HG03095 (cell line): ENCODE results near the gene GDPD4.

Source experiments
- ATAC-seq: cut with Tn5 transposase; IDR thresholded peaks from one replicate; pipeline ENCODE4 v1.9.1; 2021; ENCODE audit warnings: moderate library complexity; ENCODE audit not compliant: unreplicated experiment

Gene GDPD4, protein sequence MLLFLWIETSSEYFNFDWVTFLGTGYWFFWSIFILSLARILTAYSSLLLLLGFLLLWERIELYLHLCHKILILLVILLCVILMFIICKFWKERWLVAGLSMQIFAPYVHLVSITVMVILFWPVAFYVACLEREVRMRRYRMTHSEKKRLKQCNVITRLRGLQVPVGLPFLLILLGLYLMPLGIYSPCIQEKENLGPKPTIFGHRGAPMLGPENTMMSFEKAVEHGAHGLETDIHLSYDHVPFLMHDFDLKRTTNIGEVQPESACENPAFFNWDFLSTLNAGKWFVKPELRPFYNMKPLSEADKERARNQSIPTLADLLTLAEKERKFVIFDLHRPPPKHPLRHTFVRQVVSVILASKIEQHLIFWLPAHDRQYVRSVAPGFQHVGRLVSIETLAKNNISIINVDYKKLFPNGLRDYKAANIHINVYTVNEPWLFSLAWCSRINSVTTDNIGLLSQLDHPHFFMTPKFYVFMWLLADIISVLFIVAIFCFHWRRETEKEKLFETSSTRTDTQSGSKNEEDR

DNA sequence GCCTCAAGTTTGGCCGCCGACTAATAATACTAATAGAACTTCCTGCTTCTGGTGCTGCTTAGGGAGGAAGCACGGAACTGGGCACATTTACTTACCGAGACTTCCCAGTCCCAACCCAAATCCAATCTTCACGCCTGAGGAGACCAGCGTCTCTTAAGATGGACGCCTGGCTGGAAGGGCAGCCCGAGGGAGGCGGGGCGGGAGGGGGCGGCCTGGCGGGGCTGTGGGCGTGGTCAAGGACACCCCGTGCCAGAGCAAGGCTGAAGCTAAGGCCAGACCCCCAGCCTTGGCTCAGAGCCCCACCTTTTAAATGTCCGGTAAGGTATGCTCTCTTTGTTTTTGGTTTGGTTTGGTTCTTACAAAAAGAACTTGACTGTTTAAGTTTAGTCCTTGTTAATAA is at the start of gene GDPD4:
TSS of gene GDPD4 (minus strand) at position 177 of the 400 bp plus-strand sequence. CDS start 16,549 bp downstream, outside the sequence.
- ATAC-seq, result no peak

- ATAC-seq, result no peak
Measured at GRCh38 chr11:77347948-77348347, 46.5 kb upstream of the GDPD4 start.

GRCh38 chr11:77346906-77347603 is 45.6 kb upstream of the GDPD4 start:
- ATAC-seq, result no peak

DNA sequence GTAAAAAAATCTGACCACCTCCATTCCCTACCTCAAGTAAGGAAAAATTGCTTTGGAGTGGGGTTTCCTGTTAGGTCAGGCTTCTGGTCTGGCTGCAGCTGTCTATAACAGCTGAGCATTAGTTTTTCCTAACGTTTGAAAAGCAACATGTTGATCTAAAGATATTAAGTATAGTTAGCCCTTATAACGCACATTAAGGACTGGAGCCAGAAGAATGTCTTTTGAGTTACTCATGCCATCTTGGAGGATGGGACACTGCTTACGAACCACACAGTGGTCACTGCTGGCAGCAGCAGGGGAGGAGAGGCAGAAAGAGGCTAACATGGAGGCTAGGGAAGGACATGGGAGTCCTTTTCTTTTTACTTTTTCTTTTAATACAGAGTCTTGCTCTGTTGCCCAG is 44.1 kb upstream of the GDPD4 start:
- ATAC-seq, result no peak

DNA sequence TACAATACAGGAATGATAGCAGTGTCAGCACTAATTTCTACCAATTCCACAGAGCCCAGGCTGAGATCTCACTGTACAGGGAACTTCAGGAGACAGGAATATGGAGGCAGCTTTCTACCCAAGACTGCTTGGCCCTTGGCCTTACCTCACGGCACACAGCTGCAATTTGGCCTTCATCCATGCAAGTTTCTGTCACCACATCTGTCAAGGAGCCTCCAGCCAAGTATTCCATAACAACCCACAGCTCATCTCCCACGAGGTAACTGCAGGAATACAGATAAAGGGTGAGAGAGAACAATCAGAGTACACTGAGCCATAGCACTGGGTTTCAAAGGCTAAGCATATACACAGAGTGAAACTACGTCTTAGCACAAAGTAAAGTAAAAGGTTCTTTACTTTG is 39.0 kb upstream of the GDPD4 start:
- ATAC-seq, result no peak

- ATAC-seq, result no peak
Measured at GRCh38 chr11:77332259-77332658, 30.8 kb upstream of the GDPD4 start.

GRCh38 chr11:77325159-77325558 is 23.7 kb upstream of the GDPD4 start:
- no peak for ATAC-seq

- no peak for ATAC-seq
Measured at GRCh38 chr11:77324508-77324907, 23.0 kb upstream of the GDPD4 start.

DNA sequence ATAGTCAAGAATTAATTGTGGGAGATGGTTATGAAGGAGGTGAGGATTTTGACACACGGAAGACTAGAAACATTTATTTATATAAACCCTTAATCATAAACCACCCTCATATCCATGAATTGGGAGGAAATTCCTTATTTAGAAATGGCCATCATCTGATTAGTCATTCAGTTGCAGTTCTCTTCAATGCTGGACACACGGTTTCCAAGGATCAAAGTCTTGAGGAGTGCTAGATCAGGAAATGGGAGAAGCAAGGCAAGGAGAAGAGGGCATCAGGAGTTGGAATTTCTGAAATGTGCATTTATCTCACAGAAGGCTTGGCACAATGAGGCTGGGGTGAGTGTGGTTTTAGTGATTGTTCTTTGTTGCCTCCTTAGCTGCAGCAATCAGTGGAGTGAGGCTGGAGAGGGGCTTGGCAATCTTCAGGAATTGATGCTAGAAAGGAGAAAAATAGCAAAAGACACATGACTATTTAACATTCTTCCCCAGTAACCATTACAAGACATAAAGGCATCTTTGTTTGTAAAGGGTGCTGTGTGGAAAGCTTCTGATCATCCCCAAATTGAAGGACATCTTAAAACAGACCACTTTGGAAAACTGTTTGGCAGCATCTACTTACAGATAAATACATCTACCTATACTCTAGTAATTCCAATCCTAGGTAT is 21.6 kb upstream of the GDPD4 start:
- ATAC-seq, result no peak

- ATAC-seq, result no peak
Measured at GRCh38 chr11:77322506-77322905, 21.0 kb upstream of the GDPD4 start.

DNA sequence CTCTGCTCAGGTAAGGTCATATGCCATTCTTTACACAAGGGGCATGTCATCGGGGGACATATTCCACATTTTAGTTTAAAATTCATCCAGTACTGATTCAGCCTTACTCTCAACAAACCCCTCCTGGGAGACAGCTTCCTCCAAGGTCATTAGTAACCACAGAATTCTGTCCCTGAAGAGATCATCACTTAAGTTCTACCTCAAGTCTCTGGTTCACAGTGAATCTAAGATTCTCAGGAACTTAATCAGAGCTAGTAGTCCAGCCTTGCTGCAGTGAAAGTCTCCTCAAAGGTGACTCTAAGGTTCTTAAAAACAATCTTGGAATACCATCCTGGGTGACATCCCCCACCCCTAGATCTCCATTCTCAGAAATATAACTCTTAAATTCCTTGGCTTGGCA is 18.9 kb upstream of the GDPD4 start:
- ATAC-seq, result no peak

DNA sequence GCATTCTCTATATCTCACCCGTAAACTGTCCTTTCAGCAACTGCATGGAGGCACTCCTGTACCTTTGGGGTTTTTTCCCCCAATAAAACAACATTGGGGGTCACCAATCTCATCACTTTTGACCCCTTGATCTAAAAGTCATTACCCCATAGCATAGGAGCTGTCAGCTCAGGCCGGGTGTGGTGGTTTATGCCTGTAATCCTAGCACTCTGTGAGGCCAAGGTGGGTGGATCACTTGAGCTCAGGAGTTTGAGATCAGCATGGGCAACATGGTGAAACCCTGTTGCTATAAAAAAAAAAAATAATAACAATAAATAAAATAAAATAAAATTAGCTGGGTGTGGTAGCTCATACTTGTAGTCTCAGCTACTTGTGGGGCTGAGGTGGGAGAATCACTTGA is 17.1 kb upstream of the GDPD4 start:
- ATAC-seq, result no peak

DNA sequence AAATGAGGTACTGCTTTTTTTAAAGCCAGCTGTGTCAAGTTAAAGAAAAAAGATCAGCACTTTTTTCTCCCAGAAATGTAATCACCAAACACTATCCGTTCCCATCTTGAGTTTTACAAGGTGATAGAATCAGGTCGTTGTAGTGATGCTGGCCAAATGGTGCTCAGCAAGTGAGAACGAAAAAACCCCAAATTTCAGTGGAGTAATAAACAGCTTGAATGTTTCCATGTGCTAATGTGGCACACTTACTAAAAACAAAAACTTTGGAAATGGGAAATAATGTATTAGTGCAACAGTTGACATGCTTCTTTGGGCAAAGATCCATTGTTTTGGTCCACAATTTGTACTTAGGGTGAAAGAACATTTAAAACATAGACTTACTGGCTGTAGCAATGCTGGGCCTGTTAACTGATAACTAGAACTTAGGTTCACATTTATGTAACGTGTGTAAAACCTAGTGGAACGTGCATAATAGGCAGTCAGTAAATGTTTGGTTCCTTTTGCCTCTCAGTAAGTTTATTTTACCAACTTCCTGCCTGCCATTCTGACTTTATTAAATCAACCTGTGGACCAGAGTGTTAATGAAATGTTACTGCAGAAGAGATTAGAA is 15.4 kb upstream of the GDPD4 start:
- no peak for ATAC-seq

- no peak for ATAC-seq
Measured at GRCh38 chr11:77312107-77312506, 10.6 kb upstream of the GDPD4 start.

DNA sequence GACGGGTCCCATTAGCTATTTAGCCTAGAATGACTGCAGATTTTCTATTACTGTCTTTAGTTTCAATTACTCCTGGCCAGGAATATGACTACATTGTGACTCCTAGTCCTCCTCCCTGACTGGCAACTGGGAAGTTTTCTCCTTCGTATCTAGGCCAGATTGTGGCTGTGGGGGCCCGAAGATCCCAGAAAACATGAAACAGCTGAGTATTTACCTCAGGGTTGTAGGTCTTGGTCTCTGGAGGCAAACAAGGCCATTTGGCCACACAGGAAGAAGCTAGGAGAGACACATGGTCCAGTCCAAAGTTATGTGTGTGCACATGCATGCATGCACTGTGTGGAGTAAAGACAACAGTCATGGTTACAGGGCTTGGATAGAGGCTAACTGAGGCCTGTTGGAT is 10.2 kb upstream of the GDPD4 start:
- ATAC-seq, result no peak

DNA sequence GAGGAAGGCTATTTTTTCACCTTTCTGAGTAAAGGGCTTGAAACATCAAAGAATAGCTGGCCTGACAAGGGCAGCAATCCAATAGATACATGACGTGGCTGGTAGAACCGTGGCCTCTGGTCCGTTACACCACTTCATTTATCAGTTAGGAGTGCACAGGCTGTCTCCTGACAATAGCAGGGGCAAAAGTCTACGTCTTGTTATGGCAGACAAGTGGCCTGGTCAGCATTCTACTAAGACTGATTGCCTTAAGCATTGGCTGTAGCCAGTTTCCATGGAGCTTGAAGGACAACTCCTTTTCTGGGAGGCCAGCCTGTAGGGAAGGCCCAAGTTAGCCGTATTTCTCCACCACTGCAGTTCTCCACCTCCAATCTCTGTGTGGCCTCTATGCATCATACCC is 9.2 kb upstream of the GDPD4 start:
- no peak for ATAC-seq

DNA sequence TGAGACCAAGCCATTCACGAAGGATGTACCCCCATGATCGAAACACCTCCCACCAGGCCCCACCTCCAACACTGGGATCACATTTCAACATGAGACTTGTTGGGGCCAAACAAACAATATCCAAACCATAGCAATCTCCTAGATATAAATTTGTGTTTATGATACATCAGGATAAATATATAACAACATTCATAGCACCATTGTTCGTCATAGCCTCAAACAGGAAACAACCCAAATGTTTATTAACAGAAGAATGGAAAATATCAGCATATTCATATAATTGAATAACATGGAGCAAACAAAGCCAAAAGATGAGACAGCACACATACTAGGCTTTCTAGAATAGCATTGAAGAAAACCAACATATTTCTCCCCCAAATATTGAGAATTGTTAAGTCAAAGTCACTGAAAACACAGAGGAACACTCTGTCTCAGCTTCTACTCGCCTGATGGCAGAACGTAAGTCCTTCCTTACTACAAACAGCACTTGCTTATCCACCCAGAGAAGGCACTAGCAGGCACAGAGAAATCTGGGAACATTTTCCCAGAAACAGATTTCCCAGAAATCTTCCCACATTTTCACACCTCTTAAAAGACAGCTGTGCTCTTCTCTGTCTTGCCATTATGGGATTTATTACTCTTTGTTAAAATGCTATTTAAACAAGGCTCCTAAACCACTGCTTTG is 8.1 kb upstream of the GDPD4 start:
- no peak for ATAC-seq

- no peak for ATAC-seq
Measured at GRCh38 chr11:77308838-77309237, 7.4 kb upstream of the GDPD4 start.

DNA sequence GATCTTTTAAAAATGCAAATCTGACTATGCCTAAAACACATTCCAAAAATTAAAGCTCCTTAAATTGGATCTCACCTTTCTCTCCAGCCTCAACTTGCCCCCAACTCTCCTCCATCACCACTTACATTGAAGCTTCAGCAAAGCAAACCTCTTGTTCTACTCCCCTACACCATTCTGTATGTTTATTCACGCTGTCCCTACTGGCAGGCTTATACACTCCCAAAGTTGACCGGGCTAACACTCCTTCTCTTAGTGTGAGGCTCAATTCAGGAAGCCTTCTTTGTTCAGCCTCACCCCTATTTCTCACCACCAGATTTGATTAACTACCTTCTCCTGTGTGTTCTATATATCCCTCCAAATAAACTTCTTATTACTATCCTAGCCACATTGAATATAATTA is 1.8 kb upstream of the GDPD4 start:
- ATAC-seq, result no peak

DNA sequence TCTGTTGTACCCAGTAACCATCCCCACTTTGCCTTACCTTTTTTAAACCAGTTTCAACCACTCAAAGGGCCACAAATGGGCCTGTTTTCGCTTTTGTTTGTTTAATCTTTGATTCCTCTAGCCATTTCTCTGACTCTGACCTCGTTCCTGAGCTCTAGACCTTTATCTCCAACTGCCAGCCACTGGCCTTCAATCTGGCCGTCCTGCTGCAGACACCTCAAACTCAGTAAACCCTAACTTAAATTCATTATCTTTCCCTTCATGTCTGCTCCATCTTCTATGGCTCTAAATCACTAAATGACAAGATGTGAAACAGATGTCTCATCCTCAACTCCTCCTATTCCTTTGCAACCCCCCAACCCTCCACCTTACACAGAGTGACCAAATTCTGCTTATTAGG is 1.3 kb upstream of the GDPD4 start:
- ATAC-seq, result no peak

DNA sequence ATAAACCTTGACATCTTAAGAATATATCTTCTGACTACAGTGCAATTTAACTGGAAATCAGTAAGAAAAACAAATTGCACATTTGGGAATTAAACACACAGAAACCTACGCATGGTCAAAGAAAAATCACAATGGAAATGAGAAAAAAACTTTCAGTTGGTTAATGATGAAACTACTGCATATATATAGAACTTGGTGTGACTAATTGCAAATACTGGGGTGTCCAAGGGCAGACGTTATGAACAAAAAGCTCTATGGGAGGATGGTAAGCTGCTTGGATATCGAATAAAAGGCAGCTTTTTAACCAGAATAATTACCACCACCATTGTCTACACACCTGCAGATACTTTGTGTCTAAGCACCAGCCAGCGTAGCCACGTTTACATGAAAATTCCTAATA is 791 bp downstream of the GDPD4 start:
- ATAC-seq, result no peak
